HEK293 (cell line): ENCODE measurements around the gene SSR1.

ENCODE experiments used
- CTCF ChIA-PET: fragments of 350-600 bp; formaldehyde crosslinking; extraction: SDS; loops from one replicate; lab custom pipeline; 2021; ENCODE audit warnings: antibody characterized with exemption; lab: Yijun Ruan, JAX
- POLR2A ChIA-PET: fragments of 300-600 bp; formaldehyde crosslinking; extraction: SDS; loops from one replicate; lab custom pipeline; 2020; ENCODE audit warnings: antibody characterized with exemption, inconsistent platforms; lab: Yijun Ruan, JAX
- H3K27ac ChIP-seq: fragments of 200-500 bp; sonication (Bioruptor generic); 2 replicates; pipeline ENCODE4 v1.5.1; 2014; ENCODE audit warnings: low read depth, low read length, control low read depth, inconsistent platforms; ENCODE audit errors: extremely low read depth
- H3K36me3 ChIP-seq, 2 experiments: fragments of 200-500 bp in 1 of 2; sonication (Bioruptor generic) in 1 of 2; 1 replicate in 1 of 2; 2 replicates in 1 of 2; pipeline ENCODE4 v1.5.1; 2014 to 2017; ENCODE audit warnings: inconsistent platforms in 2 of 2, low read length in 2 of 2; ENCODE audit not compliant: control insufficient read depth in 2 of 2, insufficient read depth in 1 of 2
- H3K4me1 ChIP-seq: fragments of 200-500 bp; sonication (Bioruptor generic); 2 replicates; pipeline ENCODE4 v1.5.1; 2014; ENCODE audit warnings: mild to moderate bottlenecking, low read length, inconsistent platforms; ENCODE audit not compliant: control insufficient read depth, insufficient read depth
- H3K4me3 ChIP-seq: 2 replicates; pipeline ENCODE4 v1.5.1; 2011; ENCODE audit warnings: low read depth, mild to moderate bottlenecking, control low read depth, low read length, moderate library complexity
- H3K9me3 ChIP-seq: fragments of 200-500 bp; sonication (Bioruptor generic); 2 replicates; pipeline ENCODE4 v1.5.1; 2014; ENCODE audit warnings: low read depth, low read length, inconsistent platforms; ENCODE audit not compliant: control insufficient read depth, insufficient read depth
- FEZF1 ChIP-seq: fragments of 450-650 bp; formaldehyde crosslinking; IDR thresholded peaks from 2 replicates; pipeline ENCODE4 v1.5.1; 2016; ENCODE audit warnings: missing biosample characterization, missing genetic modification characterization
- KLF10 ChIP-seq: fragments of 450-650 bp; IDR thresholded peaks from 2 replicates; pipeline ENCODE4 v1.5.1; 2018; ENCODE audit warnings: missing biosample characterization, mild to moderate bottlenecking, missing genetic modification characterization
- MYNN ChIP-seq: fragments of 450-650 bp; formaldehyde crosslinking; IDR thresholded peaks from 2 replicates; pipeline ENCODE4 v1.5.1; 2016; ENCODE audit warnings: missing biosample characterization, missing genetic modification characterization, borderline replicate concordance
- PRDM6 ChIP-seq: fragments of 450-650 bp; formaldehyde crosslinking; IDR thresholded peaks from 2 replicates; pipeline ENCODE4 v1.5.1; 2017; ENCODE audit warnings: missing biosample characterization, missing genetic modification characterization
- SP3 ChIP-seq: fragments of 450-650 bp; formaldehyde crosslinking; IDR thresholded peaks from 2 replicates; pipeline ENCODE4 v1.5.1; 2016; ENCODE audit warnings: missing biosample characterization, missing genetic modification characterization
- WT1 ChIP-seq: fragments of 450-650 bp; formaldehyde crosslinking; IDR thresholded peaks from 2 replicates; pipeline ENCODE4 v1.5.1; 2016; ENCODE audit warnings: missing biosample characterization, missing genetic modification characterization
- ZBTB10 ChIP-seq: fragments of 450-650 bp; formaldehyde crosslinking; IDR thresholded peaks from 2 replicates; pipeline ENCODE4 v1.5.1; 2016; ENCODE audit warnings: missing biosample characterization, missing genetic modification characterization
- ZFP41 ChIP-seq: fragments of 450-650 bp; formaldehyde crosslinking; IDR thresholded peaks from 2 replicates; pipeline ENCODE4 v1.5.1; 2016; ENCODE audit warnings: missing biosample characterization, missing genetic modification characterization, borderline replicate concordance
- ZNF114 ChIP-seq: fragments of 450-650 bp; formaldehyde crosslinking; IDR thresholded peaks from 2 replicates; pipeline ENCODE4 v1.5.0; 2017; ENCODE audit warnings: missing biosample characterization, missing genetic modification characterization
- ZNF221 ChIP-seq: fragments of 450-650 bp; formaldehyde crosslinking; IDR thresholded peaks from 2 replicates; pipeline ENCODE4 v1.5.1; 2017; ENCODE audit warnings: missing biosample characterization, missing genetic modification characterization, borderline replicate concordance
- ZNF223 ChIP-seq: fragments of 450-650 bp; formaldehyde crosslinking; IDR thresholded peaks from 2 replicates; pipeline ENCODE4 v1.5.1; 2016; ENCODE audit warnings: missing biosample characterization, missing genetic modification characterization
- ZNF473 ChIP-seq: fragments of 450-650 bp; formaldehyde crosslinking; IDR thresholded peaks from 2 replicates; pipeline ENCODE4 v1.5.1; 2017; ENCODE audit warnings: missing biosample characterization, missing genetic modification characterization
- ZNF48 ChIP-seq: fragments of 450-650 bp; formaldehyde crosslinking; IDR thresholded peaks from 2 replicates; pipeline ENCODE4 v1.5.1; 2016; ENCODE audit warnings: missing biosample characterization, missing genetic modification characterization
- ZNF488 ChIP-seq: fragments of 450-650 bp; formaldehyde crosslinking; IDR thresholded peaks from 2 replicates; pipeline ENCODE4 v1.5.1; 2016; ENCODE audit warnings: missing biosample characterization, missing genetic modification characterization
- ZNF521 ChIP-seq: fragments of 450-650 bp; formaldehyde crosslinking; IDR thresholded peaks from 2 replicates; pipeline ENCODE4 v1.5.1; 2017; ENCODE audit warnings: missing biosample characterization, mild to moderate bottlenecking, missing genetic modification characterization
- ZNF548 ChIP-seq: fragments of 450-650 bp; formaldehyde crosslinking; IDR thresholded peaks from 2 replicates; pipeline ENCODE4 v1.5.1; 2016; ENCODE audit warnings: missing biosample characterization, missing genetic modification characterization
- ZNF571 ChIP-seq: fragments of 450-650 bp; formaldehyde crosslinking; IDR thresholded peaks from 2 replicates; pipeline ENCODE4 v1.5.0; 2017; ENCODE audit warnings: missing biosample characterization, missing genetic modification characterization
- ZNF677 ChIP-seq: fragments of 450-650 bp; IDR thresholded peaks from 2 replicates; pipeline ENCODE4 v1.5.0; 2018; ENCODE audit warnings: missing biosample characterization, mild to moderate bottlenecking, missing genetic modification characterization, moderate library complexity
- ZNF768 ChIP-seq: fragments of 450-650 bp; formaldehyde crosslinking; IDR thresholded peaks from 2 replicates; pipeline ENCODE4 v1.5.1; 2018; ENCODE audit warnings: missing biosample characterization, mild to moderate bottlenecking, missing genetic modification characterization
- ZSCAN30 ChIP-seq: fragments of 450-650 bp; IDR thresholded peaks from 2 replicates; pipeline ENCODE4 v1.5.1; 2018; ENCODE audit warnings: missing biosample characterization, mild to moderate bottlenecking, missing genetic modification characterization, moderate library complexity
- TF ChIP-seq, protein P1 (sequence below): sonication (generic); formaldehyde crosslinking; IDR thresholded peaks from 2 replicates; pipeline ENCODE4 v1.8.1; 2022; ENCODE audit warnings: mild to moderate bottlenecking, moderate library complexity, missing genetic modification reagents
- TF ChIP-seq, protein P2 (sequence below): fragments of 450-650 bp; formaldehyde crosslinking; IDR thresholded peaks from 2 replicates; pipeline ENCODE4 v1.5.1; 2017; ENCODE audit warnings: missing biosample characterization, mild to moderate bottlenecking, missing genetic modification characterization, moderate library complexity
- TF ChIP-seq, protein P3 (sequence below): fragments of 450-650 bp; IDR thresholded peaks from 2 replicates; pipeline ENCODE4 v1.5.1; 2018; ENCODE audit warnings: missing biosample characterization, missing genetic modification characterization
- TF ChIP-seq, protein P4 (sequence below): fragments of 450-650 bp; formaldehyde crosslinking; IDR thresholded peaks from 2 replicates; pipeline ENCODE4 v1.5.1; 2016; ENCODE audit warnings: missing biosample characterization, missing genetic modification characterization

SSR1 gene

DNA sequence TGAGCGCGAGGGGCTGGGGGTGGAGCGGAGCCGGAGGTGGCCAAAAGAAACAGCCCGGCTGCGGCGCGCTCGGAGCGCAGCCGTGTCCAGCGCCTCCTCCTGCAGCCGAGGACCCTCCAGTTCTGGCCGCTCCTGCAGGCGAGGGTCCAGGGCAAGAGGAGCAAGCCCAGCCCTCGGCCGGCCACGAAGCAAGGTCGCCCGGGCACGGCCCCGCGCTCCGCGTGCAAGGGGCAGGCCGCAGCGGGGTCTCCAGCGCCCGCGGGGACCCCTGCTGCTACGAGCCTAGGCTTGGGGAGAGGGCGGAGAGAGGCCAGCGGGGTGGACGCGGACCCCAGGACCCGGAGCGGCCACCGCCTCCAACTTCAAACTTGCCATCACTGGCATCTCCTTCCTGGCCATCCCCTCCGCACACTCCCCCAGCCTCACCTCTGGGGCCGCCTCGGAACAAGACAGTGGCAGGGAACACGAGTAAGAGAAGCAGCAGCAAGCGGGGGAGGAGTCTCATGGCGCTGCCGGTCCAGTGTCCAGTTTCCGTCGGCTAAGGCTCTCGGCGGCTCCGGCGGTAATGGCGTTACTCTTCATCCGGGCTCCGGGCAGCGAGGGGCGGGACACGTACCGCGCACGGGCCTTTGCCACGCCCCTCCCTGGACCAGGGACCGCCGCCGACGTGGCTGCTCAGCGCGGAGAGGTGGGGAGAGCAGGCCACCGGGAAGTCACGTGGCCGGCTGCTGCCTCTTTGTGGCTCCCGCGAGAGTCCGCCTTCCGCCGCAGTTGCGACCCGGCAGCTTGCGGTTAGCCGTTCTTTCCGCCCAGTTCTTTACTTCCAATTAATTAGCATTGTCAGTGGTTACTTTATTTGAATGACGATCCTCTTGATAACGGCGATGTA, at the start of gene SSR1:
TSS of gene SSR1 (minus strand) at position 584 of the 889 bp plus-strand sequence. CDS start at position 505, 79 bp downstream.
- CTCF ChIA-PET = interaction anchor here (1.2 to 1.7 kb wide), 3 partner anchors 26 to 77 kb away, joined by 4 to 8 read pairs (median 6); partner anchors contain the start of genes CAGE1 and RIOK1
- TF ChIP-seq FEZF1 (tag by site-specific recombination) (peak; percentile 82), WT1 (tag by site-specific recombination) (peak; percentile 71; the same call in 1 of the 2 replicates), ZBTB10 (tag by site-specific recombination) (no peak), ZNF768 (tag by site-specific recombination) (no peak), ZNF114 (no peak), ZSCAN30 (no peak; the same call in 1 of the 2 replicates), ZNF48 (no peak), PRDM6 (0 out of 2 replicates have a peak, but pooled peaks have one; percentile 16), ZNF221 (no peak), SP3 (tag by site-specific recombination) (peak; percentile 90), ZFP41 (tag by site-specific recombination) (no peak), ZNF548 (tag by site-specific recombination) (no peak), ZNF223 (no peak), ZNF677 (tag by site-specific recombination) (0 out of 2 replicates have a peak, but pooled peaks have one; percentile 17), KLF10 (tag by site-specific recombination) (peak; percentile 82), MYNN (tag by site-specific recombination) (no peak), ZNF473 (no peak), ZNF571 (tag by site-specific recombination) (no peak), ZNF488 (tag by site-specific recombination) (no peak), ZNF521 (no peak)
- TF ChIP-seq, protein P1, sequence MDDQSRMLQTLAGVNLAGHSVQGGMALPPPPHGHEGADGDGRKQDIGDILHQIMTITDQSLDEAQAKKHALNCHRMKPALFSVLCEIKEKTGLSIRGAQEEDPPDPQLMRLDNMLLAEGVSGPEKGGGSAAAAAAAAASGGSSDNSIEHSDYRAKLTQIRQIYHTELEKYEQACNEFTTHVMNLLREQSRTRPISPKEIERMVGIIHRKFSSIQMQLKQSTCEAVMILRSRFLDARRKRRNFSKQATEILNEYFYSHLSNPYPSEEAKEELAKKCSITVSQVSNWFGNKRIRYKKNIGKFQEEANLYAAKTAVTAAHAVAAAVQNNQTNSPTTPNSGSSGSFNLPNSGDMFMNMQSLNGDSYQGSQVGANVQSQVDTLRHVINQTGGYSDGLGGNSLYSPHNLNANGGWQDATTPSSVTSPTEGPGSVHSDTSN (CRISPR knock-in tag) = peak; percentile 80; the same call in 1 of the 2 replicates
- TF ChIP-seq, protein P2, sequence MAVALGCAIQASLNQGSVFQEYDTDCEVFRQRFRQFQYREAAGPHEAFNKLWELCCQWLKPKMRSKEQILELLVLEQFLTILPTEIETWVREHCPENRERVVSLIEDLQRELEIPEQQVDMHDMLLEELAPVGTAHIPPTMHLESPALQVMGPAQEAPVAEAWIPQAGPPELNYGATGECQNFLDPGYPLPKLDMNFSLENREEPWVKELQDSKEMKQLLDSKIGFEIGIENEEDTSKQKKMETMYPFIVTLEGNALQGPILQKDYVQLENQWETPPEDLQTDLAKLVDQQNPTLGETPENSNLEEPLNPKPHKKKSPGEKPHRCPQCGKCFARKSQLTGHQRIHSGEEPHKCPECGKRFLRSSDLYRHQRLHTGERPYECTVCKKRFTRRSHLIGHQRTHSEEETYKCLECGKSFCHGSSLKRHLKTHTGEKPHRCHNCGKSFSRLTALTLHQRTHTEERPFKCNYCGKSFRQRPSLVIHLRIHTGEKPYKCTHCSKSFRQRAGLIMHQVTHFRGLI (tag by site-specific recombination) = 0 out of 2 replicates have a peak, but pooled peaks have one; percentile 11
- TF ChIP-seq, protein P3, sequence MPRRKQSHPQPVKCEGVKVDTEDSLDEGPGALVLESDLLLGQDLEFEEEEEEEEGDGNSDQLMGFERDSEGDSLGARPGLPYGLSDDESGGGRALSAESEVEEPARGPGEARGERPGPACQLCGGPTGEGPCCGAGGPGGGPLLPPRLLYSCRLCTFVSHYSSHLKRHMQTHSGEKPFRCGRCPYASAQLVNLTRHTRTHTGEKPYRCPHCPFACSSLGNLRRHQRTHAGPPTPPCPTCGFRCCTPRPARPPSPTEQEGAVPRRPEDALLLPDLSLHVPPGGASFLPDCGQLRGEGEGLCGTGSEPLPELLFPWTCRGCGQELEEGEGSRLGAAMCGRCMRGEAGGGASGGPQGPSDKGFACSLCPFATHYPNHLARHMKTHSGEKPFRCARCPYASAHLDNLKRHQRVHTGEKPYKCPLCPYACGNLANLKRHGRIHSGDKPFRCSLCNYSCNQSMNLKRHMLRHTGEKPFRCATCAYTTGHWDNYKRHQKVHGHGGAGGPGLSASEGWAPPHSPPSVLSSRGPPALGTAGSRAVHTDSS (tag by site-specific recombination) = no peak
- TF ChIP-seq, protein P4, sequence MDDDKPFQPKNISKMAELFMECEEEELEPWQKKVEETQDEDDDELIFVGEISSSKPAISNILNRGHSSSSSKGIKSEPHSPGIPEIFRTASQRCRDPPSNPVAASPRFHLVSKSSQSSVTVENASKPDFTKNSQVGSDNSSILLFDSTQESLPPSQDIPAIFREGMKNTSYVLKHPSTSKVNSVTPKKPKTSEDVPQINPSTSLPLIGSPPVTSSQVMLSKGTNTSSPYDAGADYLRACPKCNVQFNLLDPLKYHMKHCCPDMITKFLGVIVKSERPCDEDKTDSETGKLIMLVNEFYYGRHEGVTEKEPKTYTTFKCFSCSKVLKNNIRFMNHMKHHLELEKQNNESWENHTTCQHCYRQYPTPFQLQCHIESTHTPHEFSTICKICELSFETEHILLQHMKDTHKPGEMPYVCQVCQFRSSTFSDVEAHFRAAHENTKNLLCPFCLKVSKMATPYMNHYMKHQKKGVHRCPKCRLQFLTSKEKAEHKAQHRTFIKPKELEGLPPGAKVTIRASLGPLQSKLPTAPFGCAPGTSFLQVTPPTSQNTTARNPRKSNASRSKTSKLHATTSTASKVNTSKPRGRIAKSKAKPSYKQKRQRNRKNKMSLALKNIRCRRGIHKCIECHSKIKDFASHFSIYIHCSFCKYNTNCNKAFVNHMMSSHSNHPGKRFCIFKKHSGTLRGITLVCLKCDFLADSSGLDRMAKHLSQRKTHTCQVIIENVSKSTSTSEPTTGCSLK = no peak

More for the DNA sequence above, at the start of gene SSR1:
- Histone ChIP-seq H3K4me3 (peak within 1 kb of the TSS; percentile 78), H3K36me3 (peaks cover 26 to 27% of the 10 kb centered on the region in 2 experiments), H3K4me1 (peaks cover 5% of the 10 kb centered on the region; the same call in 1 of the 2 replicates), H3K9me3 (no peaks in the 10 kb centered on the region), H3K27ac (peak within 1 kb of the TSS; percentile 91)
- POLR2A ChIA-PET = interaction anchor here (0.6 to 4.5 kb wide), 4 partner anchors 29 to 277 kb away, joined by 3 to 21 read pairs (median 6); partner anchors contain the start of genes CAGE1, RIOK1 and SNRNP48
